GM18867 (cell line): Measurements from ENCODE around the gene ABCC10.
"Not testable (repeated sequence)": the region's sequence is repeated elsewhere in the genome, so short reads cannot be mapped to it uniquely, and the experiment has no call there.

Experiments
- ATAC-seq: cut with Tn5 transposase; IDR thresholded peaks from one replicate; pipeline ENCODE4 v1.9.1; 2021; ENCODE audit warnings: mild to moderate bottlenecking, moderate library complexity; ENCODE audit not compliant: unreplicated experiment

The ABCC10 gene

GRCh38 chr6:43410776-43411175 is 16.6 kb upstream of the ABCC10 start:
- ATAC-seq, result not testable (repeated sequence)

- ATAC-seq, result no peak
These were observed 14.8 kb upstream of the ABCC10 start for GRCh38 chr6:43412541-43412940.

GRCh38 chr6:43413002-43413401 is 14.3 kb upstream of the ABCC10 start:
- no peak for ATAC-seq

GRCh38 chr6:43415275-43415674 is 12.1 kb upstream of the ABCC10 start:
- ATAC-seq, result not testable (repeated sequence)

GRCh38 chr6:43416935-43417334 is 10.4 kb upstream of the ABCC10 start:
- ATAC-seq, result no peak

GRCh38 chr6:43420012-43420709 is 7.2 kb upstream of the ABCC10 start:
- ATAC-seq, result no peak

GRCh38 chr6:43421831-43422230 is 5.5 kb upstream of the ABCC10 start:
- ATAC-seq, result no peak

GRCh38 chr6:43425083-43425482 is 2.3 kb upstream of the ABCC10 start:
- not testable (repeated sequence) for ATAC-seq

- ATAC-seq, result no peak
These were observed 374 bp upstream of the ABCC10 start for GRCh38 chr6:43426928-43427405.

- ATAC-seq, result no peak
These were observed 800 bp downstream of the ABCC10 start for GRCh38 chr6:43428112-43428570.

GRCh38 chr6:43428874-43429273 is 1.5 kb downstream of the ABCC10 start:
- ATAC-seq, result no peak

GRCh38 chr6:43432009-43432945 is 4.9 kb downstream of the ABCC10 start:
- no peak for ATAC-seq

GRCh38 chr6:43433148-43433547 is 5.8 kb downstream of the ABCC10 start:
- no peak for ATAC-seq

- ATAC-seq, result no peak
These were observed 6.9 kb downstream of the ABCC10 start for GRCh38 chr6:43434001-43434840.

GRCh38 chr6:43434943-43435342 is 7.6 kb downstream of the ABCC10 start:
- ATAC-seq, result no peak

GRCh38 chr6:43435682-43436437 is 8.5 kb downstream of the ABCC10 start:
- ATAC-seq, result no peak

- no peak for ATAC-seq
These were observed 9.4 kb downstream of the ABCC10 start for GRCh38 chr6:43436577-43437282.

GRCh38 chr6:43437700-43438099 is 10.4 kb downstream of the ABCC10 start:
- no peak for ATAC-seq

- ATAC-seq, result no peak
These were observed 15.6 kb downstream of the ABCC10 start for GRCh38 chr6:43442935-43443334.

- no peak for ATAC-seq
These were observed 16.7 kb downstream of the ABCC10 start for GRCh38 chr6:43444036-43444435.
